Measurements from ENCODE around the gene SSH2. TPM values are rescaled to one million over a fixed set of nuclear protein-coding genes. Genes with fewer than 3 reads are reported as not detected.

SSH2 gene
- total RNA-seq, 1 donor from 2014 or later = 15.5 TPM

DNA sequence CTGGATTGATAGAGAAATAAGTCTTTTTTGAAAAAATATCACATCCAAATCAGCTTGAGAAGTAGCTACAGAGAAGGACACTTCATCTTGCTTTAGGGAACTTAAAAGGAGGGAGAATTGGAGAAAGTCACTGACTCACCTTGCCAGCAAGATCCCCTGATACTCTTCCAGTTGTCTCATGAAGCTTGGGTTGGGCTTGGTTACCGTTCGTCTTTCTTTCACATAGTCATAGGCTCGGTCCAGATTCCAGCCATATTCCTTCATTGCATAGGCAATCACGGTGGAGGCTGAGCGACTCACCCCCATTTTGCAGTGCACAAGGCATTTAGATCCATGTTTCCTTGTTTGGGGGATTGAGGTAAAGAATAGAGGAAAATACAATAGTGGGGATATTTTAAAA is 282.0 kb downstream of the SSH2 start:
- FAIRE-seq (no peak), DNase-seq (ENCODE audit: low spot score in 2 of 2) (no peak)

DNA sequence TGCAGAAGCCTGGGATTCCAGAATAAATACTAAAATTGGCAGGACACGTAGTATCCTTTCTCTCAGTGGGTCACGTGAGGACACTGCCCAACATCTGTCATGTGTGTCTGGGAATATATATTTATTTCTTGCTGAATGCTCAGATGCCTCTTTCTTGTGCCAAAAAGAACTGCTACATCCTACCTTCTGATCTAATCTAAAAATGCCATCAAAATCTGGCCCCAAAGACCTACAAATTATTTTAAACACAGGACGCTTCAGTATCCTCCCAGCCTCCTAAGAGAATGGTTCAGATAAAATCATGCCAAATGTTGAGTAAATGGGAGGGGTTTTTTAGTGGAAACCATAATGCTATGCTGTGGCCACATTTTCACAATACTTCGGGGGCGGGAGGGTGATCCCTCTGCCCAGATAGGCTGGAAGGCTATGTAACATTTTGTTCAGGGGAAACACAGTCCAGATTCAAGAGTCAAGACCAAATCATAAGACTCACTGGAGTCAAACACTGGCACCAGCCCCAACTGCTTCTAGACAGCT is 284.4 kb downstream of the SSH2 start:
- DNase-seq (ENCODE audit: low spot score in 2 of 2) (no peak), FAIRE-seq (no peak)

DNA sequence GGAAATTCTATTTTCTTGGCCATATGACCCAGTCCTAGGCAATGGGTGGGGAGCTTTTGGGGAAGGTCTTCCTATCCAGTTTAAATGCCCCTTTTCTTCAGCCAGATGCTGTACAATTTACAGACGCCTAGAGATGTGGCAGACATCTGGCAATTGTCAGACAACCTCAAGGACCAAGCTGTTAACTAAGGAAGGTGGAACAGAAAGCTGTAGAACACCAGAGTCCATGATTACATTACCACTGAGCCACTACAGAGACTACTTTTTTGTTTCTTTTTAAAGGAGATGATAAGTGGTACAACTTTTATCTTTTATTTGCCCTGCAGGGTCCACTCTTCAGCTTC is 286.2 kb downstream of the SSH2 start:
- DNase-seq (ENCODE audit: low spot score in 2 of 2) = no peak
- no peak for FAIRE-seq

- DNase-seq (ENCODE audit: low spot score in 2 of 2) = no peak
- no peak for FAIRE-seq
These were observed 287.8 kb downstream of the SSH2 start for GRCh38 chr17:29642171-29642611.

GRCh38 chr17:29640981-29641642 is 288.9 kb downstream of the SSH2 start:
- no peak for DNase-seq (ENCODE audit: low spot score in 2 of 2)
- no peak for FAIRE-seq

GRCh38 chr17:29640413-29640812 is 289.6 kb downstream of the SSH2 start:
- DNase-seq (ENCODE audit: low spot score in 2 of 2) = no peak
- no peak for FAIRE-seq

- FAIRE-seq (no peak), DNase-seq (ENCODE audit: low spot score in 2 of 2) (no peak)
These were observed 296.1 kb downstream of the SSH2 start for GRCh38 chr17:29633886-29634285.

DNA sequence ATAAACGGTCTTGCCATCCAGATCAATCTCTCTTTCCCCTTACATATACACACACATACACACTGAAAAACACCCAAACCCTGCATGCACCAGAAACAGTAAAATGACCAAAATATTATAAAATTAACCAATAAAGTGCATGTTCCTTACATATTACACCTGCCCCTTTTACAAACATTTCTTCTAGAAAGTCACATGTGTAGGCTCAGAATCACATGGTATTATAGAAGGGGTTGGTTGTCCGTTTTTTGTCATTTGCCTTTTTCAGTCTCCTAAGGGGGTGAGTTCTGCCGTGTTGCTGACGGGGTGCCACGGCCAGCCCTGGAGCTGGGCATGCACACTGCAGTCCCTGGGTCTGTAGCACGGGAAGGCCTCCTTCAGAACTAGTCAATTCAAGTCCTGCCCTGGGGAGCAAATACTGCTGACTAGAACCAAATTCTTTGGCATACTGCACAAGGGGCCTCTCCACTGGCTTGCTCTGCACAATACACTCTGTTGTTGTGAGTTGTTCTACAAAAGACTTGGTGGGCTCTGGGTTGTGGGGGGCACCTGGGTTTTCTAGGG is 299.3 kb downstream of the SSH2 start:
- FAIRE-seq = no peak
- no peak for DNase-seq (ENCODE audit: low spot score in 2 of 2)

GRCh38 chr17:29629839-29630238 is 300.2 kb downstream of the SSH2 start:
- DNase-seq (ENCODE audit: low spot score in 2 of 2) (no peak), FAIRE-seq (no peak)

GRCh38 chr17:29628644-29629043 is 301.4 kb downstream of the SSH2 start:
- DNase-seq (ENCODE audit: low spot score in 2 of 2) (no peak), FAIRE-seq (no peak)

DNA sequence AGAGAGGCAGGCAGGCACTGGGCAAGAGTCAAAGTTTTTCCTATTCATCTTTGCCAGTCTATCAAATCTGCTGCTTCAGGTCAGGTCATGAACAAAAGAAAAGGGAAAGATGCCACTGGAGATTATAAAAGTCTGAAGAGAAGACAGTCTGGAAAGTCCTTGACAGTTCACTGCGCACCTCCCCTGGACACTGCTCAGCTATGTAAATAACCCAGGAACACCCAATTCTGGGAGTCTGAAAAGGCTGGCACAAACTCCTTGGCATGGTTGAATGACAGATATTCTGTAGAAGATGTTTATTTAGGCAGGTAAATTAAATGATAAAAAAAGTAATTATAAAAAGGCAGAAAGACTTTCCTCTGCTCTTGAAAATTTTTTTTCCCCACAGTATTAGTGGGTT is 302.1 kb downstream of the SSH2 start:
- no peak for FAIRE-seq
- DNase-seq (ENCODE audit: low spot score in 2 of 2) = no peak

DNA sequence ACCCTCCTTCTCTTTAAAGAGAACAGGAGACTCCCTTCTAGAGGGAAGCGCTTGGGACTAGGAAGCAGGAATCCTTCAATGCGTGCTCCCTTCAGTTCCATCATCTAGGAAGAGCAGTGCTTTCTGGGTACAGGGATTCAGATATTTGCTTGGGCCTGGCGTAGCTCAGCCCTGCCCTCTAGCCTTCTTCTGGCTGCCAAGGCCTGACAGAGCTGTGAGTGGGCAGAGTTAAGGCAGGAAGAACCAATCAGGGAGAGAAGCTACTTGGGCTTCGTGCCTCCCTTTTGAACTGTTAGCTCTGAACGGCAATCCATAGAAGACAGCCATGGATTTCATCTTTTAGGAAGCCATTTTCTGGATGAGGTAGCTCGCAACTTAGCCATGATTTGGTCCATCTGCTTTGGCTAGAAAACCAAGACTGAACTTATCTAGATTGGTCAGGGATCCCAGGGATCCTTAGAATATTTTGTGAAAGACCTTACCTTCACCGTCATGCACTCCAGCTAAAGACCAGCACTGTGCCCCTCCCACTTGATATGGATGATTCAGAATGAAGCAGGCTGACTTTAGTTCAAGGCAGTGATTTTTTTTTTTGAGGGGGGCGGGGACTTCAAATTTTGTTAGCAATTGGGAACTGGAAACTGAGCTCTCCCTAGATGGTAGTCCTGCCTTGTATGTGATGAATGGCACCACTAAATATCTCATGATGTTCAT is 304.8 kb downstream of the SSH2 start:
- FAIRE-seq = no peak
- peak in 1 of 2 donors; percentile 66 for DNase-seq (ENCODE audit: low spot score in 2 of 2)

DNA sequence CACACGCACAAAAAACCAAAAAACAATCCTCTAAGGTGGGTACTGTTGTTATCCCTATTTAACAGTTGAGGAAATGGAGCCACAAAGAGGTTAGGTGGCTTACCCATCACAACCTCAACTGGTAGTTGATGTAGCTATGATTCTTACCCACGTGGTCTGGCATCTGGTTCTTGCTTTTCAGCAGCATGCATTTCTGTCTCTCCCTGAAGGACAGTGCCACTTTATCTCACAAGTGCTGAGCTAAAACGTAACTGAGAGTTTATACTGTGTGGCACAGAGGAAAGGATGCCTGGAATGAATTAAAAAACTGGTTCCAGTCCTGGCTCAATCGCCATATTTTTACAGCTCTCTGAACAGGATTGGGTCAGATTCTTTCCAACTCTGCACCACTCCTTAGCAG is 305.4 kb downstream of the SSH2 start:
- DNase-seq (ENCODE audit: low spot score in 2 of 2) = no peak
- no peak for FAIRE-seq

DNA sequence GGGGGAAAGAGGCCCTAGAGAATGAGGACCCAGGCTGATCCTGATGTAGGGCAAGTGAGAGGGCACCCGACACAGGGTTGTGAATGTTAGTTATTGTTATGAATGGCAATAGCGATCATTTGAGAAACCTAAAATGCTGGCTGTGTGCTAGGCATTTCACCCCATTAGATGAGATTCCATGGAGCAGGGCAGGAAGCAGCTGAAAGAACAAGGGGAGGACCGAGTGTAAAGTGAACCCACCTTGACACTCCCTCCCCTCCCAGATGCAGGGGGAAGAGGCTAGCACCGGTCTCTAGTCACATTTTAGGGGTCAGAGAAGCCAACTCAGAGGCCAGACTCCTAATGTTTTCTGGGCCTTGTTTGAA is 306.8 kb downstream of the SSH2 start:
- FAIRE-seq (no peak), DNase-seq (ENCODE audit: low spot score in 2 of 2) (no peak)

DNA sequence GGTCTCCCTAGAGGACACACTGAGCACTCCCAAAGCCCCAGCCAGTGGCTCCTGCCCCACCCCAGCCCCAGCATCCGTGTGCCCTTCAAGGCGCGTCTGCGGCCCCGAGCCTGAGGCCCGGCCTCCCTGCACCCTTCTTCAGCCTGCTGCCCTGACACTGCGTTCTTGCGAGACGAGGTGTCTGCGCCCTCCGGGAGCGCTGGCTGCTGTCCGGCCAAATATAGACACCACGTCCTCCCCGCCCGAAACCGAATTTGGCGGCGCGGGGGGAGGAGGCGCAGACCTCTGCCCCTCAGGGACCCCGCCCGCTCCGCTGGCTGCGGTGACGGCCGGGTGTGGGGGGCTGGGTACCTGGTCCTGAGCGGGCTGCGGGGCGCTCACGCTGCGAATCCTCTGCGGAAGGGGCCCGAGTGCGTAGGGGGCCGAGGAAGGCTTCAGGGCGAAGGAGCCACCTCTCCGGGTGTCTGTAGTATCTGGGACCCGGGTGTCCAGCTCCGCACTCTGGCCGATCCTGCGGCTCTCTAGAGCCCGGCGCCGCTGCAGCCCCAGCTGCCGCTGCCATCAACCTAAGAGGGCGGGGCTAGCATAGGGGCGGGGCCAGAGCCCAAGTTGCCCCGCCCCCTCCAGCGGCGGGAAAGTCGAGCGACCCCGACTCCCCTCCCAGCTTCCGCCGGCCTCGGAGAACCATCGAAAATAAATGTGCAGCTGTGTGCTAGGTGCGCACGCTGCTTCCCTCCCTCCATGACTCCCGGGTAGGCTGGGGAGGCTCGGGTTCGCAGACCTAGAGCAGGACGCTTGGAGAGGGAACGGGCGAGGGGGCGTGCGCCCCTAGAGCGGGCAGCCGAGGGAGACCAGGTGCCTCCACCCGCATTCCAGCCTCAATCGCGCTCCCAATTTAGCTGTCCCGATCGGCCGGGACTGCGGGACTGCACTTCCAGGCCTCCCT is 307.4 kb downstream of the SSH2 start, which contains the start of gene CORO6:
CORO6 (minus strand) TSS at position 576 of the 946 bp plus-strand sequence. CDS start 1,491 bp downstream, outside the sequence.
- no peak for FAIRE-seq
- DNase-seq (ENCODE audit: low spot score in 2 of 2) = peak; percentile 63 to 82

DNA sequence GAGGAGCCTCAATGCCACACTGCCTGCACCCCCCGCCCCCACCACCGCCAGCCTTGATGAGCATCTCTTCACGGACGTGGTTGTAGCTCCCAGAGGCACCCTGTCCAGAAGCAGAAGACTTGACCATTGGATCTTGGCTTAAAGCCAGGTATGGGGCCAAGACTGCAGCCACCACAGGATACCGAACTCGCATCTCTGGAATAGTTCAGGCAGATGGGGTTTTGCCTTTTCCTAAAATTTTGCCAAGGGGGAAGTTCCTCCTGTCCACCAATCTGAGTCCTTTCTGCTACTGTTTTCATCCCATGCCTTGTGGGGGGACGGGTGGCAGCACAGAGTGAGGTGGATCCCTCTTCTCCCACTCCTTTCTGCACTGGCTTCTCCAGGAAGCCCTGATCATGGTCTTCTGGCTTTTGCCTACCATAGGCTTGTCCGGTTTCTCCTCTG is 308.3 kb downstream of the SSH2 start:
- FAIRE-seq (no peak), DNase-seq (ENCODE audit: low spot score in 2 of 2) (no peak)

GRCh38 chr17:29620779-29621500 is 309.1 kb downstream of the SSH2 start:
- FAIRE-seq = no peak

GRCh38 chr17:29620271-29620670 is 309.8 kb downstream of the SSH2 start:
- no peak for DNase-seq (ENCODE audit: low spot score in 2 of 2)
- no peak for FAIRE-seq

More at GRCh38 chr17:29620779-29621500, 309.1 kb downstream of the SSH2 start:
- DNase-seq (ENCODE audit: low spot score in 2 of 2) = no peak

- DNase-seq (ENCODE audit: low spot score in 2 of 2) (no peak), FAIRE-seq (no peak)
These were observed 310.8 kb downstream of the SSH2 start for GRCh38 chr17:29619251-29619650.

All from frontal cortex (tissue), 4 donors.